Astrocyte of the cerebellum (primary cell): ENCODE results near the gene CLIP2.

ENCODE experiments used
- DNase-seq: peaks from one replicate; pipeline ENCODE4 v3.0.0-alpha.2; 2011; ENCODE audit warnings: low read depth
- H3K4me3 ChIP-seq: 2 replicates; pipeline ENCODE4 v1.5.1; 2011; ENCODE audit warnings: mild to moderate bottlenecking, low read depth, low read length, moderate library complexity
- in situ Hi-C: cut with HindIII; loops from 2 replicates; pipeline ENCODE4 v1.10.0; 2017; ENCODE audit warnings: low sequenced_read_pairs
- TF ChIP-seq, protein P1 (sequence below): IDR thresholded peaks from 2 replicates; pipeline ENCODE4 v1.5.1; 2012; ENCODE audit warnings: low read length, low read depth, moderate library complexity, mild to moderate bottlenecking; ENCODE audit errors: missing control alignments

Gene CLIP2

DNA sequence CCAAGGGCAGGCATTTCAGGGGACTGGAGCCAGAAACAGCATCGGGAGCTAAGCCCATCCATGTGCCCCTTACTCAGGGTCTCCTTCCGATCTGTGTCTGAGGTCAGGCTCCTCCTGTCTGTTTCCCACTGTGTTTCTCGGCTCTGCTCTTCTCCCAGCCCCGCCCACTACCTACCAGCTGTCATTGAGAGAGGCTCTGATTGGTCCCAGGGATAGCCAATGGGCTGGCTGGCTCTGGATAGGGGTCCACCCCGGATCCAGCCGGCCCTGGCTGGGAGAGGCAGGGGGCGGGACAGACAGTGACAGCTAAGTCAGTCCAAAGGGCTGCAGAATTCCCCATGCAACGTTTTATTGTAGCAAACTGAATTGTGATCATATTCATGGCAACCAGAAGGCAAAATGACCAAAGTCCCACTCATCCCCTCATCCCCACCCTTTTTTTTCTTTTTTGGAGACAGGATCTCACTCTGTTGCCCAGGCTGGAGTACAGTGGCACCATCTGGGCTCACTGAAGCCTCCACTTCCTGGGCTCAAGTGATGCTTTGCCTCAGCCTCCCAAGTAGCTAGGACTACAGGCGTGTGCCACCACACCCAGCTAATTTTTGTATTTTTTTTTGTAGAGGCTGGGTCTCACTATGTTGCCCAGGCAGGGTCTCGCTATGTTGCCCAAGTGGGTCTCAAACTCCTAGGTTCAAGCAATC, 76.3 kb downstream of the CLIP2 start:
- in situ Hi-C loops = no loop called here
- TF ChIP-seq, protein P1, sequence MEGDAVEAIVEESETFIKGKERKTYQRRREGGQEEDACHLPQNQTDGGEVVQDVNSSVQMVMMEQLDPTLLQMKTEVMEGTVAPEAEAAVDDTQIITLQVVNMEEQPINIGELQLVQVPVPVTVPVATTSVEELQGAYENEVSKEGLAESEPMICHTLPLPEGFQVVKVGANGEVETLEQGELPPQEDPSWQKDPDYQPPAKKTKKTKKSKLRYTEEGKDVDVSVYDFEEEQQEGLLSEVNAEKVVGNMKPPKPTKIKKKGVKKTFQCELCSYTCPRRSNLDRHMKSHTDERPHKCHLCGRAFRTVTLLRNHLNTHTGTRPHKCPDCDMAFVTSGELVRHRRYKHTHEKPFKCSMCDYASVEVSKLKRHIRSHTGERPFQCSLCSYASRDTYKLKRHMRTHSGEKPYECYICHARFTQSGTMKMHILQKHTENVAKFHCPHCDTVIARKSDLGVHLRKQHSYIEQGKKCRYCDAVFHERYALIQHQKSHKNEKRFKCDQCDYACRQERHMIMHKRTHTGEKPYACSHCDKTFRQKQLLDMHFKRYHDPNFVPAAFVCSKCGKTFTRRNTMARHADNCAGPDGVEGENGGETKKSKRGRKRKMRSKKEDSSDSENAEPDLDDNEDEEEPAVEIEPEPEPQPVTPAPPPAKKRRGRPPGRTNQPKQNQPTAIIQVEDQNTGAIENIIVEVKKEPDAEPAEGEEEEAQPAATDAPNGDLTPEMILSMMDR = no peak
- no peak overlapping the region for H3K4me3 ChIP-seq
- DNase-seq = peak; percentile 19

- no peak for DNase-seq
- TF ChIP-seq, protein P1 = no peak
- in situ Hi-C loops = no loop called here
- H3K4me3 ChIP-seq = no peak overlapping the region
These were observed 82.5 kb downstream of the CLIP2 start for GRCh38 chr7:74371381-74372341.

DNA sequence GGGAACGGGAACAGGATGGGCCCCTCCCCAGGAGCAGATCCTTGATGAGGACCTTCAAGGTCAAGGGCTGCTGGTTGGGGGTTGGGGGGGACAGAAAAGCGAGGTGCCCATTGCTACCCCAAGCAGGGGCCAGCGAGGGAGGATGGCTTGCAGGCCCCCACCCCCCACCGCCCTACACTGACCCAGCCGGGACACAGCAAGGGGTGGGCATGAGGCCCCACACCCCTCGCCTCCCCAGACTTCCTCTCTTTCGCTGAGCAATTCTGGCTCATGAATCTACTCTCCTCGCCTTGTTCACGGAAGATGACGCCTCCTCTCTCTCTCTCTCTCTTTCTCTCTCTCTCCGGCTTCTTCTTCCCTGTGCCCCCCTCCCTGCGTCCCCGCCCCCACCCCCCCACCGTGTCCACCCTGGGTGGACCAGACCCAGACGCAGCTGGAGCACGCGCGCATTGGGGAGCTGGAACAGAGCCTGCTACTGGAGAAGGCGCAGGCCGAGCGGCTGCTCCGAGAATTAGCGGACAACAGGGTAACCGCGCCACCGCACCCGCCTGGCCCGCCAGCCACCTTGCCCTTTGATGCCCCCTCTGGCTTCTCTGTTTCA, 83.4 kb downstream of the CLIP2 start:
- DNase-seq = no peak
- no peak overlapping the region for H3K4me3 ChIP-seq
- TF ChIP-seq, protein P1 = no peak
- in situ Hi-C loops = no loop called here

- H3K4me3 ChIP-seq = no peak overlapping the region
- DNase-seq = no peak
- TF ChIP-seq, protein P1 = no peak
- in situ Hi-C loops = no loop called here
These were observed 84.3 kb downstream of the CLIP2 start for GRCh38 chr7:74373536-74373935.

DNA sequence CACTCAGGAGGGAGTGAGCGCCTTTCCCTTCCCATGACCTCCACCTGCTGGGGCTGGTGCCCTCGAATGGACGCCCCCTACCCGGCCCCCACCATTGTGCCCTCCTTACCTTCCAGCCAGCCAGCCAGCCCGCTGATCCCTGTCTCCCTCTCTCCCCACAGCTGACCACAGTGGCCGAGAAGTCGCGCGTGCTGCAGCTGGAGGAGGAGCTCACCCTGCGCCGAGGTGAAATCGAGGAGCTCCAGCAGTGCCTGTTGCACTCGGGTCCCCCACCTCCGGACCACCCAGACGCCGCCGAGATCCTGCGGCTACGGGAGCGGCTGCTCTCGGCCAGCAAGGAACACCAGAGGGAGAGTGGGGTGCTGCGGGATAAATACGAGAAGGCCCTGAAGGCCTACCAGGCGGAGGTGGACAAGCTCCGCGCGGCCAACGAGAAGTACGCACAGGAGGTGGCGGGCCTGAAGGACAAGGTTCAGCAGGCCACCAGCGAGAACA, 86.6 kb downstream of the CLIP2 start:
- in situ Hi-C loops = loop anchor here (25.0 kb wide), 1 partner anchor 513 kb away; the partner anchor contains the start of gene TMEM270
- TF ChIP-seq, protein P1 = no peak

More for the DNA sequence above, 86.6 kb downstream of the CLIP2 start:
- H3K4me3 ChIP-seq = no peak overlapping the region
- DNase-seq = no peak
